Measurements from ENCODE around the gene CYP2C9. TPM values are rescaled to one million over a fixed set of nuclear protein-coding genes. Genes with fewer than 3 reads are reported as not detected.

The CYP2C9 gene
- total RNA-seq, 4 donors from 2014 or later: 0.57 TPM; not detected in 3

GRCh38 chr10:94963901-94964300, 25.4 kb downstream of the CYP2C9 start:
- TF ChIP-seq, protein P1, sequence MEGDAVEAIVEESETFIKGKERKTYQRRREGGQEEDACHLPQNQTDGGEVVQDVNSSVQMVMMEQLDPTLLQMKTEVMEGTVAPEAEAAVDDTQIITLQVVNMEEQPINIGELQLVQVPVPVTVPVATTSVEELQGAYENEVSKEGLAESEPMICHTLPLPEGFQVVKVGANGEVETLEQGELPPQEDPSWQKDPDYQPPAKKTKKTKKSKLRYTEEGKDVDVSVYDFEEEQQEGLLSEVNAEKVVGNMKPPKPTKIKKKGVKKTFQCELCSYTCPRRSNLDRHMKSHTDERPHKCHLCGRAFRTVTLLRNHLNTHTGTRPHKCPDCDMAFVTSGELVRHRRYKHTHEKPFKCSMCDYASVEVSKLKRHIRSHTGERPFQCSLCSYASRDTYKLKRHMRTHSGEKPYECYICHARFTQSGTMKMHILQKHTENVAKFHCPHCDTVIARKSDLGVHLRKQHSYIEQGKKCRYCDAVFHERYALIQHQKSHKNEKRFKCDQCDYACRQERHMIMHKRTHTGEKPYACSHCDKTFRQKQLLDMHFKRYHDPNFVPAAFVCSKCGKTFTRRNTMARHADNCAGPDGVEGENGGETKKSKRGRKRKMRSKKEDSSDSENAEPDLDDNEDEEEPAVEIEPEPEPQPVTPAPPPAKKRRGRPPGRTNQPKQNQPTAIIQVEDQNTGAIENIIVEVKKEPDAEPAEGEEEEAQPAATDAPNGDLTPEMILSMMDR (IDR thresholded peaks at IDR 0.05; ENCODE audit: low read depth): no peak

- TF ChIP-seq, protein P1 (IDR thresholded peaks at IDR 0.05; ENCODE audit: low read depth): no peak
Observed at GRCh38 chr10:94983555-94983954, 45.1 kb downstream of the CYP2C9 start.

DNA sequence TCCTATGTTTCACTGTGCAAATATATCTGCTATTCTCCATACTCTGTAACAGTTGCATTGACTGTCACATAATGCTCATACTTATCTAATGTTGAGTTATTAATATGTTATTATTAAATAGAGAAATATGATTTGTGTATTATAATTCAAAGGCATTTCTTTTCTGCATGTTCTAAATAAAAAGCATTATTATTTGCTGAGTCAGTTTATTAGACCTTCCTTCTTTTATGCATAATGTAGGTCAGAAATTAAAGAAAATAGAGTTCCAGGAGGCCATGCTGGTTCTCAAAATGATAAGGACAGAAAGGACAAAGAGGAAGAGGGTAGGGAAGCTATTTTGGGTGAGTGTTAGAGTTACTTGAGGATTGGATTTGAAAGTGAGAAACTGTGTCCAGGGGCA, 50.7 kb downstream of the CYP2C9 start:
- TF ChIP-seq, protein P1 (IDR thresholded peaks at IDR 0.05; ENCODE audit: low read depth): no peak

- TF ChIP-seq, protein P1 (IDR thresholded peaks at IDR 0.05; ENCODE audit: low read depth): no peak
Observed at GRCh38 chr10:94991243-94991888, 52.9 kb downstream of the CYP2C9 start.

GRCh38 chr10:94992811-94993210, 54.4 kb downstream of the CYP2C9 start:
- TF ChIP-seq, protein P1 (IDR thresholded peaks at IDR 0.05; ENCODE audit: low read depth): no peak

GRCh38 chr10:94997741-94998174, 59.3 kb downstream of the CYP2C9 start:
- TF ChIP-seq, protein P1 (IDR thresholded peaks at IDR 0.05; ENCODE audit: low read depth): no peak

- TF ChIP-seq, protein P1 (IDR thresholded peaks at IDR 0.05; ENCODE audit: low read depth): no peak
Observed at GRCh38 chr10:95026461-95026860, 88.0 kb downstream of the CYP2C9 start.
